HFFc6 (cell line): Measurements from ENCODE around the gene RPSA. TPM values are rescaled to one million over a fixed set of nuclear protein-coding genes. Genes with fewer than 3 reads are reported as not detected.
A peak's percentile ranks its signal among the peaks of the same experiment; 100 is the strongest.

ENCODE experiments used
- DNase-seq: peaks from one replicate; pipeline ENCODE4 v3.0.0-alpha.2; 2018
- H3K27ac Mint-ChIP-seq: 2 replicates; pipeline ENCODE4 v1.8.0; 2020; ENCODE audit warnings: mild to moderate bottlenecking, mixed read lengths
- H3K27me3 Mint-ChIP-seq: 2 replicates; pipeline ENCODE4 v1.8.0; 2021; ENCODE audit warnings: mild to moderate bottlenecking, moderate library complexity, mixed read lengths; ENCODE audit not compliant: insufficient read depth
- H3K36me3 Mint-ChIP-seq: 2 replicates; pipeline ENCODE4 v1.8.0; 2021; ENCODE audit warnings: low read depth, mixed read lengths
- H3K4me1 Mint-ChIP-seq: 2 replicates; pipeline ENCODE4 v1.8.0; 2020; ENCODE audit warnings: low read depth, mixed read lengths
- H3K4me3 Mint-ChIP-seq: 2 replicates; pipeline ENCODE4 v1.8.0; 2020; ENCODE audit warnings: mild to moderate bottlenecking, moderate library complexity, mixed read lengths
- H3K9me3 Mint-ChIP-seq: 2 replicates; pipeline ENCODE4 v1.8.0; 2020; ENCODE audit warnings: mild to moderate bottlenecking, mixed read lengths
- total RNA-seq, 6 experiments: library from RNA; stranded (reverse); fragmentation: NEBNext Ultra II Directional; extraction: Animal tissue kit (Norgen Biotek cat#: 25700); gene quantifications; 2 replicates in 1 of 6; 3 replicates in 5 of 6; pipeline ENCODE4 v1.2.3, GENCODE V29; 2021
- TF ChIP-seq, protein P1 (sequence below): fragments of 200-600 bp; sonication (generic); IDR thresholded peaks from 2 replicates; pipeline ENCODE4 v1.5.0; 2021; ENCODE audit warnings: antibody characterized with exemption, mild to moderate bottlenecking

RPSA gene
- total RNA-seq, 6 experiments from 2014 or later: 1,595 to 1,900 (median 1,723) TPM

DNA sequence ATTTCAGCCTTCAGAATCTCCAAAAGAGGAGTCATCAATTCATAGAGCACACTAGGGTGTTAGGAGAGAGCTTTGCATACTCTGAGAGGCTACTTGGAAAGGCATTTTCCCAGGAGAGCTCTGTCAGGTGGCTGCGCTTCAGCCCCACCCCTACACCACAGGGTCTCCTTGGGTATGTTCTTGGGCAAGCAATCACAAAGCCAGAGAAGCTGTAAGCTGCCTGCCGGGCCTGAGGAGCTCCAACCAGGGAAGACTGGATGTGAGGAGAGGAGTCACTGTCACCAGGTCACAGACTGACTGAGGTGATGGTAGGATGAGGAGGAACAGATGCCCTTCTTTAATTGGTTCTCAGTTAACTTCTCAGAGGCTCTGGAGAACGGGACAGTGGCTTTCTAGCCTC, 9.8 kb upstream of the RPSA start:
- DNase-seq: no peak
- H3K27me3 Mint-ChIP-seq: no peaks in the 10 kb centered on the region; the same call in 1 of the 2 replicates
- H3K4me3 Mint-ChIP-seq: no peak overlapping the region
- H3K4me1 Mint-ChIP-seq: no peaks in the 10 kb centered on the region
- no peak overlapping the region for H3K27ac Mint-ChIP-seq
- TF ChIP-seq, protein P1, sequence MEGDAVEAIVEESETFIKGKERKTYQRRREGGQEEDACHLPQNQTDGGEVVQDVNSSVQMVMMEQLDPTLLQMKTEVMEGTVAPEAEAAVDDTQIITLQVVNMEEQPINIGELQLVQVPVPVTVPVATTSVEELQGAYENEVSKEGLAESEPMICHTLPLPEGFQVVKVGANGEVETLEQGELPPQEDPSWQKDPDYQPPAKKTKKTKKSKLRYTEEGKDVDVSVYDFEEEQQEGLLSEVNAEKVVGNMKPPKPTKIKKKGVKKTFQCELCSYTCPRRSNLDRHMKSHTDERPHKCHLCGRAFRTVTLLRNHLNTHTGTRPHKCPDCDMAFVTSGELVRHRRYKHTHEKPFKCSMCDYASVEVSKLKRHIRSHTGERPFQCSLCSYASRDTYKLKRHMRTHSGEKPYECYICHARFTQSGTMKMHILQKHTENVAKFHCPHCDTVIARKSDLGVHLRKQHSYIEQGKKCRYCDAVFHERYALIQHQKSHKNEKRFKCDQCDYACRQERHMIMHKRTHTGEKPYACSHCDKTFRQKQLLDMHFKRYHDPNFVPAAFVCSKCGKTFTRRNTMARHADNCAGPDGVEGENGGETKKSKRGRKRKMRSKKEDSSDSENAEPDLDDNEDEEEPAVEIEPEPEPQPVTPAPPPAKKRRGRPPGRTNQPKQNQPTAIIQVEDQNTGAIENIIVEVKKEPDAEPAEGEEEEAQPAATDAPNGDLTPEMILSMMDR: no peak
- H3K9me3 Mint-ChIP-seq: no peaks in the 10 kb centered on the region
- H3K36me3 Mint-ChIP-seq: peaks cover 40% of the 10 kb centered on the region

GRCh38 chr3:39398700-39399099, 7.8 kb upstream of the RPSA start:
- H3K27me3 Mint-ChIP-seq: no peaks in the 10 kb centered on the region; the same call in 1 of the 2 replicates
- no peak overlapping the region for H3K4me3 Mint-ChIP-seq
- H3K27ac Mint-ChIP-seq: no peak overlapping the region
- H3K9me3 Mint-ChIP-seq: no peaks in the 10 kb centered on the region
- H3K36me3 Mint-ChIP-seq: peaks cover 35% of the 10 kb centered on the region
- no peak for DNase-seq
- no peaks in the 10 kb centered on the region for H3K4me1 Mint-ChIP-seq
- TF ChIP-seq, protein P1: 0 out of 2 replicates have a peak, but pooled peaks have one; percentile 8

DNA sequence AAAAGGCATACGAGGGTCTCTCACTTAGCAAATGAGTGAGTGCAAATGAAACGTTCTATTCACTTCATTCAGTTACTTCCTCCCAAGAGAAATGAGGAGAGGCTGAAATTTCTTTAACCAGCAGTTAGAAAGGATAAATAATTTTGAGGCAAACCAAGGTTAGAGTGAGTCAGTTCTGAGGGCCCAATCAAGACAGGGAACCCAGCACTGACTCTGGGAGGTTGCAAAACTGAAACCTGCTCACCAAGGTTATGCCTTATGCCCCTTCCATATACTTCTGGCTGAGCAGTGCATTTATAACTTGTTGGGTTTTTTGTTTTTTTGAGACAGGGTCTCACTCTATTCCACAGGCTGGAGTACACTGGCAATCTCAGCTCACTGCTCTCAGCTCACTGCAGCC, 4.5 kb upstream of the RPSA start:
- no peak for DNase-seq
- Mint-ChIP-seq H3K9me3 (no peaks in the 10 kb centered on the region), H3K4me3 (no peak overlapping the region), H3K27ac (no peak overlapping the region), H3K27me3 (peaks cover 3% of the 10 kb centered on the region), H3K36me3 (peaks cover 33% of the 10 kb centered on the region), H3K4me1 (peaks cover 12% of the 10 kb centered on the region; the same call in 1 of the 2 replicates)
- TF ChIP-seq, protein P1: no peak

GRCh38 chr3:39404943-39405686, 1.4 kb upstream of the RPSA start:
- Mint-ChIP-seq H3K4me3 (peak overlapping the region; percentile 97; the same call in 1 of the 2 replicates), H3K4me1 (peaks cover 39% of the 10 kb centered on the region), H3K27me3 (peaks cover 3% of the 10 kb centered on the region), H3K27ac (no peak overlapping the region), H3K9me3 (no peaks in the 10 kb centered on the region), H3K36me3 (peaks cover 38% of the 10 kb centered on the region)
- TF ChIP-seq, protein P1: no peak
- DNase-seq: no peak

GRCh38 chr3:39405687-39406367, 693 bp upstream of the RPSA start:
- DNase-seq: no peak
- peaks cover 38% of the 10 kb centered on the region for H3K36me3 Mint-ChIP-seq
- TF ChIP-seq, protein P1: no peak
- H3K4me1 Mint-ChIP-seq: peaks cover 44% of the 10 kb centered on the region
- H3K9me3 Mint-ChIP-seq: no peaks in the 10 kb centered on the region
- peak overlapping the region; percentile 97 for H3K4me3 Mint-ChIP-seq
- peak overlapping the region; percentile 97 for H3K27ac Mint-ChIP-seq
- H3K27me3 Mint-ChIP-seq: peaks cover 3% of the 10 kb centered on the region
